H4 (cell line): Measurements from ENCODE around the gene TP53TG3. TPM values are rescaled to one million over a fixed set of nuclear protein-coding genes. Genes with fewer than 3 reads are reported as not detected.
"Not testable (repeated sequence)": the region's sequence is repeated elsewhere in the genome, so short reads cannot be mapped to it uniquely, and the experiment has no call there.

Experiments
- DNase-seq: peaks from one replicate; pipeline ENCODE4 v3.0.0-alpha.2; 2015; ENCODE audit warnings: low spot score
- total RNA-seq: library from RNA; depleted of rRNA; stranded (reverse); fragments of >200 nt; shearing (Covaris generic); gene quantifications from 2 replicates; pipeline ENCODE4 v1.2.3, GENCODE V29; 2014; rRNA removed

The TP53TG3 gene
- total RNA-seq = not detected in 2 replicates

- not testable (repeated sequence) for DNase-seq
These were observed at the start of gene TP53TG3 for GRCh38 chr16:32676065-32676464. Gene TP53TG3 (minus strand): TSS chr16:32676165. CDS start chr16:32676097, 68 bp downstream.

GRCh38 chr16:32650876-32651275, 25.1 kb downstream of the TP53TG3 start:
- DNase-seq = not testable (repeated sequence)

GRCh38 chr16:32647562-32647961, 28.4 kb downstream of the TP53TG3 start:
- not testable (repeated sequence) for DNase-seq

- DNase-seq = not testable (repeated sequence)
These were observed 29.2 kb downstream of the TP53TG3 start for GRCh38 chr16:32646780-32647179.

- not testable (repeated sequence) for DNase-seq
These were observed 29.8 kb downstream of the TP53TG3 start for GRCh38 chr16:32646177-32646576.

GRCh38 chr16:32645278-32645908, 30.6 kb downstream of the TP53TG3 start:
- not testable (repeated sequence) for DNase-seq

GRCh38 chr16:32644715-32645114, 31.2 kb downstream of the TP53TG3 start:
- not testable (repeated sequence) for DNase-seq

- DNase-seq = not testable (repeated sequence)
These were observed 38.4 kb downstream of the TP53TG3 start for GRCh38 chr16:32637614-32638013.

GRCh38 chr16:32632096-32632495, 43.9 kb downstream of the TP53TG3 start:
- DNase-seq = not testable (repeated sequence)
